ENCODE data around the gene CHST9. TPM values are rescaled to one million over a fixed set of nuclear protein-coding genes. Genes with fewer than 3 reads are reported as not detected.

CHST9 gene
- polyA plus RNA-seq, 5 donors: 2.1 to 3.8 (median 2.9) TPM

DNA sequence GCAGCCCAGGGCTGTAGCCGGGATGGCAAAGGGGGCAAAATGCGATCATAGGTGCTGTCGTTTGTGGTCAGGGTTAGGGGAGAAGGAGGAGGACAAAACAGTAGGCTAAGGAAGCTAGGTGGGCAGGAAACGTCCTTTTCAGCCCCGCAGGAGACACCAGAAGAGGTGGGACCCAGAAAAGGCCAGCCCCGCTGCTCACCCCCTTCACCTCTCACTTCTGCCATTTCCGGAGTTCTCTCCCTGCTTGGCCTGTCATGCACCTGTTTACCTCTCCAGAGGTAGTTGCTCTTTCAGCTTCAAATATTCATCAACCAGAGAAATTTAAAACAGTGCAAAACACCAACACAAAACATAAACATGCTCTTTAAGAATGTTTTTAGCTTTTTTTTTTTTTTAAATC lies 320.4 kb downstream of the CHST9 start:
- DNase-seq: no peak

DNA sequence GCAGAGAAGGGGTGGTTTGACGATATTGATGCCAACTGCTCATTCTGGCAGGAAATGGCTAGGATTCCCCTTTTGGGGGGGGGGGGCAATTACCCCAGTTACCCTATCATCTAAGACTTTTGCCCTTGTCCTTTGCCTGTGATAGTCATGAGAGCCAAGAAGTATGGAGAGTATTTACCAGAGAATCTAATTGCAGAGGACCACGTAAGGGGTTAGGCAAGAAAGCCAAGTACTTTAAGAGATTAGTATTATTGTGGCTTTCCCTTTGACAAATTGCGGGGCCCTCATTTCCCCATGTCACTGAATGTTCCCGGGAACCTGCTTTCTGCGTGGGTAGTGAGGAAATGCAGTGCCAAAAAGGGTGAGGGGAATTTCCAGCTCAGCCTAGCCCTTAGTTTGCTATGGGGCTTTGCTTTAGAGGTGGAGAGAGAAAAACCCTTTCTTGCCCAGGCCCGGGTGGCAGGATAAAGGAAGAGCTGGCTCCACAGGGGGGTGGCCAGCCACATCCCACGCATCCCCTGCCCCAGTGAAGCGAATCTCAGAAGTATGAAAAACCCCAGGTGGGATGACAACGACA lies 321.1 kb downstream of the CHST9 start:
- peak in 1 of 2 donors; percentile 6 for DNase-seq

DNA sequence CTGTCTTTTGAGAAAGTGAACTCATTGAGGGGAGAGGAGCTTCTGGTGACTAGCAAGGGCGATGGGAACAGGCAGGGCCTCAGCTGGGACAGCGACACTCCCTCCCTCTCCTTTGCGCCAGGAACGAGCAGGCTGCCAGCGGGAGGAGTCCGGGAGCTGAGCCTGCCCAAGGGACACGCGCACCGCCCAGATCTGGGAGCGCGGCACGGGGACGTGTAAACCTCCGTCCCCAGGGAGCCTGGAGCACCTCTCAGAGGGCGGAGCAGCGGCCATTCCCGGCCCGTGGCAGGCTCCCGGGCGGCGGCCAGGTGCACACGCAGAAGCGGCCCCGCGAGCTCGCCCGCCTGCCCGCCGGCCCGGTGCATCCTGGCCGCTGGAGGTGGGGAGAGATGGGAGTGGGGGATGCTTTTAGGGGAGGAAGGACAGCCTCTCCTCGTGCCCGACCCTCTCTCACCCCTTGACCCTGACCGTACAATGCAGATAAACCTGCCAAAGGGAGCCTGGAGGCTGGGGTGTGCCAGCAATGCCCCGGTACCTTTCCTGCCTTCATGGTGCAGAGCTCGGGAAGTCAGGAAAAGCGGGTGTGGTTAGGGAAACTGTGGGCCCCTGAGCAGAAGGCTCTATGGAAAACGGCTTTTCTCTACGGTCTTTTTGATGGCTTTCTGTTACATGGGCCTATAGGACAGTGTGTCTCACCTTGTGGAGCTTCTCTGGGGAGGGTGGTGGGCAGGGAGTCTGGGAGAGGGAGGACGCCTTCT lies 321.8 kb downstream of the CHST9 start:
- DNase-seq: peak; percentile 44 to 49

DNA sequence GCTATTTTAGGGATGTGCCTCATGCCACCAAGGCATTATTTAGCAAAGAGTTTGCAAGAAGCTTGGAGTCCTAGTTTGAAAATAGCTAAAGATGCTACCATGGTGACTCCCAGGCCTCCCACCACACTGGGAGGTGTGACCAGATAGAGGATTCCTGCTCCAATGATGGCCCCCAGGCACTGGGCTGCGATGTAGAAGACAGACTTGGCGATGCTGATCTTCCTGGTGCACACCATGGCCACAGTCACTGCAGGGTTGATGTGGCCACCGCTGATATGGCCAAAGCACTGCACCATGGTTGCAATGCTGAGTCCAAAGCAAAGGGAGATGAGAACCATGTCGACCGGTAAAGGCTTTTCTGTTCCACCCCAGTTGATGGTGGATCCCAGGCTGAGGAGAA lies 323.0 kb downstream of the CHST9 start:
- DNase-seq: no peak
